T-cell (primary cell): ENCODE results near the gene SLCO2B1. TPM values are rescaled to one million over a fixed set of nuclear protein-coding genes. Genes with fewer than 3 reads are reported as not detected.

ENCODE experiments used
- ATAC-seq, 4 experiments: fragments of 200-7000 bp in 3 of 4; fragments of 150-1000 bp in 1 of 4; cut with Tn5 transposase; replicated peaks in 1 of 4; 1 replicate in 3 of 4; 2 replicates in 1 of 4; pipeline ENCODE4 v1.10.0; 2021; ENCODE audit warnings: moderate library complexity in 3 of 4, mild to moderate bottlenecking in 2 of 4, moderate number of reproducible peaks in 1 of 4
- CTCF ChIA-PET, 2 donors: fragments of 300-600 bp; sonication (Branson Sonifier 250); formaldehyde crosslinking; loops; one replicate each; lab custom pipeline; 2022; ENCODE audit warnings: antibody characterized with exemption in 2 of 2; lab: Charles Lee
- POLR2A ChIA-PET, 2 donors: fragments of 300-600 bp; sonication (Branson Sonifier 250); formaldehyde crosslinking; loops; one replicate each; lab custom pipeline; 2022; ENCODE audit warnings: antibody characterized with exemption in 2 of 2; lab: Charles Lee
- DNase-seq, 35 experiments: peaks; one replicate each; pipeline versions ENCODE4 v3.0.0 to v3.0.0-alpha.2; 2013 to 2023
- H3K27ac ChIP-seq: one replicate; pipeline ENCODE4 v1.5.1; 2013; ENCODE audit warnings: low read length
- H3K27me3 ChIP-seq, 2 experiments: replicated peaks in 1 of 2; 1 replicate in 1 of 2; 2 replicates in 1 of 2; pipeline versions ENCODE4 v1.6.1 to v1.7.0; 2013; ENCODE audit warnings: low read length in 1 of 2, mixed read lengths in 1 of 2; ENCODE audit not compliant: control insufficient read depth in 2 of 2, insufficient read depth in 2 of 2; ENCODE audit errors: extremely low read depth in 1 of 2
- H3K36me3 ChIP-seq, 2 donors: 1 replicate in 1 of 2; 2 replicates in 1 of 2; pipeline versions ENCODE4 v1.6.1 to v1.7.0; 2013; ENCODE audit warnings: low read length in 1 of 2; ENCODE audit not compliant: control insufficient read depth in 2 of 2, insufficient read depth in 1 of 2; ENCODE audit errors: extremely low read depth in 1 of 2
- H3K4me1 ChIP-seq, 2 experiments: 1 replicate in 1 of 2; 2 replicates in 1 of 2; pipeline versions ENCODE4 v1.6.1 to v1.7.0; 2013; ENCODE audit warnings: low read length in 2 of 2, mixed read lengths in 1 of 2; ENCODE audit not compliant: insufficient read depth in 2 of 2, control insufficient read depth in 1 of 2; ENCODE audit errors: extremely low read depth in 1 of 2
- H3K4me3 ChIP-seq, 2 donors: 1 replicate in 1 of 2; 2 replicates in 1 of 2; pipeline versions ENCODE4 v1.5.1 to v1.7.0; 2013; ENCODE audit warnings: mild to moderate bottlenecking in 2 of 2, low read length in 1 of 2, moderate library complexity in 1 of 2; ENCODE audit not compliant: control insufficient read depth in 1 of 2; ENCODE audit errors: extremely low read depth in 1 of 2
- H3K9me3 ChIP-seq: 2 replicates; pipeline ENCODE4 v1.7.0; 2013
- H3K27ac Mint-ChIP-seq, 2 donors: one replicate each; pipeline ENCODE4 v1.8.0; 2020 to 2021; ENCODE audit warnings: mild to moderate bottlenecking in 2 of 2, mixed read lengths in 2 of 2
- H3K27me3 Mint-ChIP-seq, 2 donors: one replicate each; pipeline ENCODE4 v1.8.0; 2021 to 2022; ENCODE audit warnings: mixed read lengths in 2 of 2
- H3K36me3 Mint-ChIP-seq: one replicate; pipeline ENCODE4 v1.8.0; 2021; ENCODE audit warnings: mixed read lengths
- H3K4me1 Mint-ChIP-seq, 3 donors: one replicate each; pipeline ENCODE4 v1.8.0; 2020 to 2022; ENCODE audit warnings: mixed read lengths in 3 of 3, mild to moderate bottlenecking in 1 of 3
- H3K4me3 Mint-ChIP-seq, 3 donors: one replicate each; pipeline ENCODE4 v1.8.0; 2020 to 2022; ENCODE audit warnings: mild to moderate bottlenecking in 3 of 3, mixed read lengths in 3 of 3, moderate library complexity in 3 of 3
- H3K9me3 Mint-ChIP-seq, 3 donors: one replicate each; pipeline ENCODE4 v1.8.0; 2020 to 2022; ENCODE audit warnings: mixed read lengths in 3 of 3
- WGBS: methylation state at CpG from one replicate; pipeline ENCODE4 v1.1.5; 2013; ENCODE audit warnings: missing lambda C conversion rate; ENCODE audit not compliant: insufficient coverage; 5-methylcytosine and 5-hydroxymethylcytosine counted together
- total RNA-seq, 35 experiments: library from RNA in 6 of 35; stranded (reverse) in 6 of 35; fragments of 120-200 nt in 1 of 35; gene quantifications; one replicate each; pipeline versions ENCODE4 v1.2.1 to v1.2.4 and lab custom pipeline; 2013 to 2026

Gene SLCO2B1
- total RNA-seq, 5 donors from 2014 or later (not counting 1 experiment from before 2014, with no cell fraction given), result 0.55 to 0.79 (median 0.63) TPM; not detected in 2

- ATAC-seq (no peak), DNase-seq (no peak)
- ChIA-PET CTCF (interaction anchor here (0.5 to 4.3 kb wide), 24 partner anchors 9 to 1116 kb away, joined by 3 to 103 read pairs (median 5); no protein-coding TSS in a partner anchor), POLR2A (interaction anchor here in 1 of 2 donors (0.6 to 0.8 kb wide), 3 partner anchors 22 to 108 kb away, joined by 3 read pairs; no protein-coding TSS in a partner anchor)
- H3K4me1 Mint-ChIP-seq, result peaks cover 0 to 7% (median 0%) of the 10 kb centered on the region in 3 donors
- Histone ChIP-seq H3K27ac (no peak overlapping the region), H3K36me3 (no peaks in the 10 kb centered on the region), H3K9me3 (no peaks in the 10 kb centered on the region), H3K4me1 (peaks cover 0 to 7% of the 10 kb centered on the region in 2 experiments), H3K4me3 (no peak overlapping the region), H3K27me3 (peaks cover 9 to 29% of the 10 kb centered on the region in 2 experiments)
- no peaks in the 10 kb centered on the region for H3K36me3 Mint-ChIP-seq
- WGBS, result 0% methylated on average over 1 of the region's 11 CpGs
- H3K4me3 Mint-ChIP-seq, result no peak overlapping the region
- no peak overlapping the region for H3K27ac Mint-ChIP-seq
- no peaks in the 10 kb centered on the region for H3K9me3 Mint-ChIP-seq
- H3K27me3 Mint-ChIP-seq, result peaks cover 3 to 4% of the 10 kb centered on the region in 2 donors
These were observed 98.0 kb downstream of the SLCO2B1 start for GRCh38 chr11:75248924-75249256.

GRCh38 chr11:75249704-75250103 is 98.8 kb downstream of the SLCO2B1 start:
- WGBS, result 68% methylated on average over 3 of the region's 3 CpGs
- Histone ChIP-seq H3K27me3 (peaks cover 5 to 29% of the 10 kb centered on the region in 2 experiments), H3K27ac (no peak overlapping the region), H3K4me1 (peaks cover 0 to 7% of the 10 kb centered on the region in 2 experiments), H3K36me3 (no peaks in the 10 kb centered on the region), H3K9me3 (no peaks in the 10 kb centered on the region), H3K4me3 (no peak overlapping the region)
- ChIA-PET POLR2A (no interaction called here), CTCF (interaction anchor here (0.6 to 4.3 kb wide), 10 partner anchors 10 to 320 kb away, joined by 3 to 103 read pairs (median 7); no protein-coding TSS in a partner anchor)
- Mint-ChIP-seq H3K27me3 (peaks cover 1 to 3% of the 10 kb centered on the region in 2 donors), H3K4me1 (peaks cover 0 to 7% (median 0%) of the 10 kb centered on the region in 3 donors), H3K9me3 (no peaks in the 10 kb centered on the region), H3K4me3 (no peak overlapping the region), H3K36me3 (no peaks in the 10 kb centered on the region), H3K27ac (no peak overlapping the region)
- DNase-seq (peak in 1 of 35 experiments; percentile 5), ATAC-seq (no peak)

- Histone ChIP-seq H3K9me3 (no peaks in the 10 kb centered on the region), H3K27ac (no peak overlapping the region), H3K4me3 (no peak overlapping the region), H3K4me1 (peaks cover 0 to 4% of the 10 kb centered on the region in 2 experiments), H3K36me3 (no peaks in the 10 kb centered on the region), H3K27me3 (peaks cover 2 to 13% of the 10 kb centered on the region in 2 experiments)
- no peak overlapping the region for H3K27ac Mint-ChIP-seq
- ChIA-PET POLR2A (no interaction called here), CTCF (interaction anchor here in 1 of 2 donors (1.5 kb wide), 1 partner anchor 16 kb away, joined by 5 read pairs; no protein-coding TSS in a partner anchor)
- no peaks in the 10 kb centered on the region for H3K9me3 Mint-ChIP-seq
- ATAC-seq (no peak), DNase-seq (no peak)
- no peak overlapping the region for H3K4me3 Mint-ChIP-seq
- no peaks in the 10 kb centered on the region for H3K36me3 Mint-ChIP-seq
- peaks cover 0 to 2% (median under 1%) of the 10 kb centered on the region in 3 donors for H3K4me1 Mint-ChIP-seq
- peaks cover 0 to 3% of the 10 kb centered on the region in 2 donors for H3K27me3 Mint-ChIP-seq
These were observed 103.4 kb downstream of the SLCO2B1 start for GRCh38 chr11:75254326-75254725.

Other genes starting within 250 kb of the SLCO2B1 start
- 10 to 100 TPM; 12.6 to 27.7 (median 14.6) TPM for gene XRRA1, start 202.0 kb upstream of the SLCO2B1 start, total RNA-seq
- 100 to 1,000 TPM in 1 of 5 donors, 10 to 100 TPM in 4; 75.4 to 101 (median 90.8) TPM for gene SPCS2, start 201.8 kb upstream of the SLCO2B1 start, total RNA-seq
- gene NEU3, start 162.2 kb upstream of the SLCO2B1 start, total RNA-seq, result 10 to 100 TPM; 12.4 to 18.0 (median 13.0) TPM
- gene OR2AT4, start 54.2 kb upstream of the SLCO2B1 start, total RNA-seq, result not detected
- under 1 TPM; 0.13 to 0.59 (median 0.47) TPM for gene TPBGL, start 89.7 kb downstream of the SLCO2B1 start, total RNA-seq
- gene ARRB1, start 200.6 kb downstream of the SLCO2B1 start, total RNA-seq, result 10 to 100 TPM; 37.2 to 57.3 (median 47.3) TPM
- gene RPS3, start 248.4 kb downstream of the SLCO2B1 start, total RNA-seq, result 1,000 to 10,000 TPM; 4,604 to 5,380 (median 4,830) TPM